Activated gamma-delta T cell treated with anti-CD3 and anti-CD28 coated beads, Interleukin-2, amount 50 U/mL, for 16 hours (primary cell): ENCODE results near the gene OLAH.
A peak's percentile ranks its signal among the peaks of the same experiment; 100 is the strongest.

Experiments
- DNase-seq: peaks from one replicate; pipeline ENCODE4 v3.0.0-alpha.2; 2020; ENCODE audit warnings: low read depth

Gene OLAH

GRCh38 chr10:15069230-15069629 is 25.5 kb downstream of the OLAH start:
- no peak for DNase-seq

GRCh38 chr10:15072358-15072757 is 28.6 kb downstream of the OLAH start:
- no peak for DNase-seq

GRCh38 chr10:15075421-15075820 is 31.7 kb downstream of the OLAH start:
- DNase-seq, result no peak

- no peak for DNase-seq
Measured at GRCh38 chr10:15083674-15084501, 40.1 kb downstream of the OLAH start.

- no peak for DNase-seq
Measured at GRCh38 chr10:15084502-15084922, 40.8 kb downstream of the OLAH start.

GRCh38 chr10:15088428-15089261 is 44.9 kb downstream of the OLAH start, which contains the start of gene ACBD7:
TSS of gene ACBD7 (minus strand) at chr10:15088776. CDS start at chr10:15088728, 48 bp downstream.
- peak; percentile 72 for DNase-seq

GRCh38 chr10:15091418-15091817 is 47.7 kb downstream of the OLAH start:
- no peak for DNase-seq

GRCh38 chr10:15092855-15093408 is 49.2 kb downstream of the OLAH start:
- no peak for DNase-seq

- no peak for DNase-seq
Measured at GRCh38 chr10:15096661-15097010, 52.9 kb downstream of the OLAH start.

GRCh38 chr10:15097011-15097812 is 53.5 kb downstream of the OLAH start, which contains the start of gene RPP38:
TSS of gene RPP38 (plus strand) at chr10:15097355. CDS start at chr10:15103315, 5,960 bp downstream.
- DNase-seq, result peak; percentile 94

- DNase-seq, result no peak
Measured at GRCh38 chr10:15099886-15100285, 56.1 kb downstream of the OLAH start.

- DNase-seq, result no peak
Measured at GRCh38 chr10:15103513-15103912, 59.8 kb downstream of the OLAH start.

- peak; percentile 45 for DNase-seq
Measured at GRCh38 chr10:15106352-15107013, 62.7 kb downstream of the OLAH start.

GRCh38 chr10:15112657-15113056 is 68.9 kb downstream of the OLAH start:
- no peak for DNase-seq

- DNase-seq, result no peak
Measured at GRCh38 chr10:15113766-15114165, 70.0 kb downstream of the OLAH start.

- no peak for DNase-seq
Measured at GRCh38 chr10:15116225-15116624, 72.5 kb downstream of the OLAH start.

- no peak for DNase-seq
Measured at GRCh38 chr10:15118615-15119014, 74.9 kb downstream of the OLAH start.

GRCh38 chr10:15120523-15120922 is 76.8 kb downstream of the OLAH start:
- no peak for DNase-seq

GRCh38 chr10:15121707-15122106 is 78.0 kb downstream of the OLAH start:
- no peak for DNase-seq

- no peak for DNase-seq
Measured at GRCh38 chr10:15122477-15123030, 78.8 kb downstream of the OLAH start.
